HG03095 (cell line): ENCODE results near the gene HBQ1.
"Not testable (repeated sequence)": the region's sequence is repeated elsewhere in the genome, so short reads cannot be mapped to it uniquely, and the experiment has no call there.

ENCODE experiments used
- ATAC-seq: cut with Tn5 transposase; IDR thresholded peaks from one replicate; pipeline ENCODE4 v1.9.1; 2021; ENCODE audit warnings: moderate library complexity; ENCODE audit not compliant: unreplicated experiment

Gene HBQ1

GRCh38 chr16:200388-200787 lies 20.1 kb downstream of the HBQ1 start:
- ATAC-seq, result no peak

- ATAC-seq, result no peak
These were observed 23.0 kb downstream of the HBQ1 start for GRCh38 chr16:203246-203645.

DNA sequence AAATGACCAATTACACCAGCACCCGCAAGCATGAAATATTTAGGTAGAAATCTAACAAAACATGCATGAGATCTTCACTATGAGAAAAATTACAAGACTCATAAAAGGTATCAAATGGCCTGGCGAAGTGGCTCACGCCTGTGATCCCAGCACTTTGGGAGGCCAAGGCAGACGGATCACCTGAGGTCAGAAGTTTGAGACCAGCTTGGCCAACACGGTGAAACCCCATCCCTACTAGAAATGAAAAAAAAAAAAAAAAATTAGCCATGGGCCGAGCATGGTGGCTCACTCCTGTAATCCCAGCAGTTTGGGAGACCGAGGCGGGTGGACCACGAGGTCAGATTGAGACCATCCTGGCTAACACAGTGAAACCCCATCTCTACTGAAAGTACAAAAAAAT lies 23.8 kb downstream of the HBQ1 start:
- not testable (repeated sequence) for ATAC-seq

DNA sequence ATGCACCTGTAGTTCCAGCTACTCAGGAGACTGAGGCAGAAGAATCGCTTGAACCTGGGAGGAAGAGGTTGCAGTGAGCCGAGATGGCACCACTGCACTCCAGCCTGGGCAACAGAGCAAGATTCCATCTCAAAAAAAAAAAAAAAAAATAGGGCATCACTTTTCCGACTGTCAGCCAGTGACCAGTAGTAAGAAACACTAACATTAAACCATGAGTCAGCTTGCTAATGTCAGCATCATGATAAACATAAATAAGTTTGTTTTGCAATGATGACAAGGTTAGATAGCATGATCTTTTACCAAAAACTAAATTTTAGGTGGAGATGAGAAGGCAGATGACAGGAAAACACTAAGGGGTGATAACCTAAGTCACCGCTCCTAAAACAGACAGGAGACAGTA lies 29.1 kb downstream of the HBQ1 start:
- ATAC-seq, result not testable (repeated sequence)

GRCh38 chr16:211631-212180 lies 31.4 kb downstream of the HBQ1 start:
- not testable (repeated sequence) for ATAC-seq

- no peak for ATAC-seq
These were observed 32.7 kb downstream of the HBQ1 start for GRCh38 chr16:212999-213398.

GRCh38 chr16:220021-220420 lies 39.8 kb downstream of the HBQ1 start:
- no peak for ATAC-seq

GRCh38 chr16:228151-228851 lies 48.0 kb downstream of the HBQ1 start:
- ATAC-seq, result no peak

DNA sequence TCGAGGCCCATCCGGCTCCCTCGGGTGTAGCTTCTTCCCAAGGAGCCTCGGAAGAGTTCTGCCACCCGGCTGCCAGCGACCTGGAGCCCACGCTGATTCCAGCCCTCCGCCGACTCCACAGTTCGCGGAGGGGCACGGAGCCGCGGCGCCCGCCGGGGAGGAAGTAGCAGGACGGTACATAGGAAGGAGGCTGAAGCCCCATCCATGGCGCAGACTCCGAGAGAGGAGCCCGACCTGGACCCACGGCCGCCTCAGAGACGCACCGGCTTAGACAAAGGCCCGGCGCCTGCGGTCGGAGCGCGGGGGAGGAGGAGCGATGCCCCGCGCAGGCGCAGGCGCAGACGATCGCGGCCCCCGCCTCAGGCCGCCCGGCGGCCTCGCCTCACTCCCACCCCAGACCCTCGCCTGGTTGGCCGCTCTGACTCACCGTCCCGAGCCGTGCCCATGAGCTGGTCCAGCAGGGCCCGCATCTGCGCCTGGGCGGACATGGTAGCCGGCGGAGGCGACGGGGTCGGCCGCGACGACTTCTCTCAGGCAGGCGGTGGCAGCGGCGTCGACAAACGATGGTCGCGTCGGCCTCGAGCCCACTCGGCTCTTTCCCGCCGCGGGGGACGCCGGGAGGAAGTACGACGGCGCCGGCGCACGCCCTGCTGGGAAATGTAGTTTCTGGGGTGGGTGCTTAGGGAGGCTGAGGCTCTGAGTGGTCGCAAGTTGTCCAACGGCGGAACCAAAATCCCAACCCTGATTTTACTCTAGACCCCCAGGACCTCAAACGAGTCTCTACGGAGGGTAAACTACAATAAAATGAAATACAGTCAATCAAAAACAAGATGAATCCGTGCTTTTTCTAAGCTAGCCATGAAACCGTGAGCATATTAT lies 48.8 kb downstream of the HBQ1 start, which contains the start of gene LUC7L:
LUC7L (minus strand) TSS at position 598 of the 879 bp plus-strand sequence; CDS start at position 488, 110 bp downstream.
- ATAC-seq, result peak; percentile 68

- ATAC-seq, result no peak
These were observed 49.5 kb downstream of the HBQ1 start for GRCh38 chr16:229731-230281.

GRCh38 chr16:230351-230750 lies 50.1 kb downstream of the HBQ1 start:
- ATAC-seq, result not testable (repeated sequence)
